Stimulated activated CD4-positive, alpha-beta T cell treated with anti-CD3 and anti-CD28 coated beads, Interleukin-1b, Interleukin-23, amount 100 ng/mL, for 1 hour (primary cell): Measurements from ENCODE around the gene TMEM121B.
"Not testable (repeated sequence)": the region's sequence is repeated elsewhere in the genome, so short reads cannot be mapped to it uniquely, and the experiment has no call there.

Experiments used
- DNase-seq, 2 donors: peaks; one replicate each; pipeline ENCODE4 v3.0.0-alpha.2; 2020; ENCODE audit warnings: low read depth in 2 of 2

TMEM121B gene

GRCh38 chr22:17121233-17122195 lies at the start of gene TMEM121B:
Gene TMEM121B (minus strand): TSS chr22:17121360. CDS start chr22:17121127, 233 bp downstream.
- DNase-seq, result no peak

DNA sequence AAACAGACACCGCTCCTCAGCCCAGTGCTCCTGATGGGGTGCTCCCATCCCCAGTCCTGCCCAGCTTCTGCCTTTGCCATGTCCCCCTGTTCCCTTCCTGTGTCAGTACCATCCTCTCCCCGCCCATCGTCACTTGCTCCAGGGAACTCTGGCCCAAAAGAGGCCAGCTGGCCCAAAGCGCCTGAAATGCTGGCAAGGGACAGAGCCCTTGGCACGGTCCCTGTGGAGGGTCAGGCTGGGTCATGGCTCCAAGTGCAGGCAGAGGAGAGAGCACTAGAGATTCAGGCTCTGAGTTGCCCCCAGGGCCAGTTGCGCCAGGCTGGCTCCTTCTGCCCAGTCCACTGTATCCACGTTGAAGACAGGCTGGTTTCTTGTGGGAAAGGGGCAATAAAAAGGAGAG lies 46.3 kb upstream of the TMEM121B start:
- no peak for DNase-seq

DNA sequence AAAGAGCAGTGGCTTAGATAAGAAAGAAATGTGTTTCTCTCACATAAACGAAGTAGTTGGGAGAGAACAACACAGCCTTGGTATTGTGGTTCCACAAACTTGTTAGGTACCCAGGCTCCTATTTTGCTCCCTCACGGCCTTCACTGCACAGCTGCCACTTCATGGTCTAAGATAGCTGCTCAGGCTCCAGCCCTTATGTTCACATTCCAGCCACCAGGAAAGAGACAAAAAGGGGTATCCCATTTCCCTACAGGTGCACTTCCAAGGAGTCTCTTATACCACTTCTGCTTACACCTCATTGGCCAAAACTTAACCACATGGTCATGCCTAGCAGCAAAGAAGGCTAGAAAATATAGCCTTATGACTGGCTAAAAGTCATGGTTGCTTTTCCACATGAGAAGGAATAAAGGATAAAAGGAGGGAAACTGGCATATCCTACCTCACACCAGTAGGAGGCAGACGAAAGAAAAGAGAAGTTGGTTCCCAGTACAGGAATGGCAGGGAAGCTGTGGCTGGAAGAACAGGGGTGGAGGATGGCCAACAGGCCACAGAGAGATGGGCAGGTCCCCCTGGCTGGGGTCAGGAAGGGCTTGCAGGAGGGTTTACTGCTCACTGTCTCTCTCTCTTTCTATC lies 43.3 kb upstream of the TMEM121B start:
- DNase-seq, result no peak

GRCh38 chr22:17162731-17163130 lies 41.6 kb upstream of the TMEM121B start:
- DNase-seq, result no peak

GRCh38 chr22:17161991-17162390 lies 40.8 kb upstream of the TMEM121B start:
- no peak for DNase-seq

DNA sequence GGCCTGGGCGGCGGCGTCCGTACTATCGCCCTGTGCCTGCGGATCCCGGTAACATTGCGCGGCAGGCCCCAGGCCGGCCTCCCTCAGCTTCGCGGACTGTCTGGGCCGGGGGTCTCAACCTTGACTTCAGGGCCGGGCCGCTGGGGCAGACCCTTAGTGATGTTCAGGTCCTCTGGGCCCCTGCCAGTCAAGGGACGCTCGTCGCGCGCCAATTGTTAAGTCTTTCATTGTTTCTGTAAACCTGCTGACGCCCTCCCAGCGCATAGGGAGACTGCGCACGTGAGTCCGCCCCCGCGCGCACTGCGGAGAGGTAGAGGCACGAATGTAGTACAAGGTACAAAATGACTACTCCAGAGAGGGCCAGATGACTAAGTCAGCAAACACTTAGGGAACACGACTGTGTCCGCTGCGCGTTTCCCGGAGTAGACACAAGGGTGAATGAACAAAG lies 38.4 kb upstream of the TMEM121B start:
- peak in 1 of 2 donors; percentile 43 for DNase-seq

- peak; percentile 77 to 79 for DNase-seq
Measured at GRCh38 chr22:17158568-17159503, 37.7 kb upstream of the TMEM121B start, which contains the start of gene HDHD5. Gene HDHD5 (minus strand): TSS chr22:17159277. CDS start chr22:17159251, 26 bp downstream.

GRCh38 chr22:17158176-17158567 lies 37.0 kb upstream of the TMEM121B start:
- DNase-seq, result no peak

DNA sequence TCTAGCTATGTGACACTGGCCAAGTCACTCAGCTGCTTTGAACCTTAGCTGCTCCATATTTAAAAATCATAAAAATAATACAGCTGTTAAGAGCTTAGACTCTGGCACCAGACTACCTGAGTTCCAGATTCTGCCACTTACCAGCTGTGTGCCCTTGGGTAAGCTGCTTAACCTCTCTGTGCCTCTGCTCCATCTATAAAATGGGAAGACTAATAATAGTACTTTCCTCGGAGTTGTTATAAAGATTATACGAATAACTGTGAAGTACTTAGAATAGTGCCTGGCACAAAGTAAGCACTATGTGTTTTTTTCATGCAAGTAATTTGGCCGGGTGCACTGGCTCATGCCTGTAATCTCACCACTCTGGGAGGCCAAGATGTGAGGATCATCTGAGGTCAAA lies 36.6 kb upstream of the TMEM121B start:
- no peak for DNase-seq

GRCh38 chr22:17155941-17156340 lies 34.8 kb upstream of the TMEM121B start:
- DNase-seq, result no peak

DNA sequence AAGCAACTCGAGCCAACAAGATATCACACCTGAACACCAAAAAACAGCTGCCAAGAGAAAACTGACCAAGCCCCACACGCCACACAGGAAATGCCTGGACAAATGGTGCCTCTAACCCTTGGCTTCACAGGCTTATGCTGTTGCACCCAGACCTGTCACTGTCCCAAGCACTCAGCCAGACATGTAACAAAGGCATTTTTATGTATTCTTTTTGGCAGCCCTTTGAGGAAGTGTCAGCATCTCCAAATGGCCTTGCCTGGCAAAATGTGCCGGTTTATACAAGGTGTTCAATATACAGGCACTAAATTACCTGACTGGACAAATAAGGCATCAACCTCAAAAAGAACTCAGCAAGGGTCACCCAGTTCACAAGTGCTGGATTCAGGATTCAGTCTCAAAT lies 31.8 kb upstream of the TMEM121B start:
- DNase-seq, result no peak

GRCh38 chr22:17152340-17152739 lies 31.2 kb upstream of the TMEM121B start:
- no peak for DNase-seq

- DNase-seq, result no peak
Measured at GRCh38 chr22:17149076-17149815, 28.1 kb upstream of the TMEM121B start.

- not testable (repeated sequence) for DNase-seq
Measured at GRCh38 chr22:17147458-17147857, 26.3 kb upstream of the TMEM121B start.

DNA sequence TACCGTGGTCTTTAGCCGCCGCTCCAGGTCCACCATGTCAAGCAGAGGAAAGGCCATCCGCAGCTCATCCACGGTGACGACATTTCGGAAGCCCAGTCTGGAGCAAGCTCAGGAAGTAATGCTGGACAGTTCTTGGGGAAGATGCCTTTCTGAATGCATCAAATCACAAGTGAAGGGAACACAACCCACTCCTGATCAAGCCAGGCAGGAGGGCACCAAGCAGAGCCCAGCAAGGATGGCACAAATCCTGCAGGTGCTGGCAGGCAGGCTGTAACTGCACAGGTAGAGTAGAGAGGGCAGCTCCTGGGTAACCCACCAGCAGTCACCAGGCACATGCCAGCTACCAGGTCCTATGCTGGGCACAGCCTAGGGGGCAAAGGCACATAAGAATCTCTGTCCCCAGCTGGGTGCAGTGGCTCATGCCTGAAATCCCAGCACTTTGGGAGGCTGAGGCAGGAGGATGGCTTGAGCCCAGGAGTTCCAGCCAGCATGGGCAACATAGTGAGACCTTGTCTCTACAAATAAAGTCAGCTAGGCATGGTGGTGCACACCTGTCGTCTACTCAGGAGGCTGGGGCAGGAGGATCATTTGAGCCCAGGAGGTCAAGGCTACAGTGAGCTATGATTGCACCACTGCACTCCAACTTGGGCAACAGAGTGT lies 24.0 kb upstream of the TMEM121B start:
- no peak for DNase-seq

DNA sequence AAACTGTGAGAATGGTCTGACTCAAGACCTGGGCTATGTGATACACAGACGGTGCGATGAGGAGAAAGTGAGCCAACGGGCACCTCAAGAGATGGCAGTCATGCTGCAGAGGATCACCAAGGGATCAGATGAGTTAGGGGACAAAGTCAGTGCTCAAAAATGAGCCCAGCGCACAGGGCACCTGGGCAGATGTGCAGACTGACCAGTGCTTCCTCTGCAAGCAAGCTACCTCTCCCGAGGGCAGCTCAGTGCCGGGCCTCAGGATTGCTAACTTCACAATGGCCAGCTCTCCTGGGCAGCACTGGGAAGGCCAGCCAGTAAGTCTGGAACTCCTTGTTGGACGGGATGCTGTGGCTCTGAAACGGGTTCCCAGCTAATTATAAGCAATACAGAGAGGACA lies 22.7 kb upstream of the TMEM121B start:
- no peak for DNase-seq

- DNase-seq, result no peak
Measured at GRCh38 chr22:17143101-17143500, 21.9 kb upstream of the TMEM121B start.

DNA sequence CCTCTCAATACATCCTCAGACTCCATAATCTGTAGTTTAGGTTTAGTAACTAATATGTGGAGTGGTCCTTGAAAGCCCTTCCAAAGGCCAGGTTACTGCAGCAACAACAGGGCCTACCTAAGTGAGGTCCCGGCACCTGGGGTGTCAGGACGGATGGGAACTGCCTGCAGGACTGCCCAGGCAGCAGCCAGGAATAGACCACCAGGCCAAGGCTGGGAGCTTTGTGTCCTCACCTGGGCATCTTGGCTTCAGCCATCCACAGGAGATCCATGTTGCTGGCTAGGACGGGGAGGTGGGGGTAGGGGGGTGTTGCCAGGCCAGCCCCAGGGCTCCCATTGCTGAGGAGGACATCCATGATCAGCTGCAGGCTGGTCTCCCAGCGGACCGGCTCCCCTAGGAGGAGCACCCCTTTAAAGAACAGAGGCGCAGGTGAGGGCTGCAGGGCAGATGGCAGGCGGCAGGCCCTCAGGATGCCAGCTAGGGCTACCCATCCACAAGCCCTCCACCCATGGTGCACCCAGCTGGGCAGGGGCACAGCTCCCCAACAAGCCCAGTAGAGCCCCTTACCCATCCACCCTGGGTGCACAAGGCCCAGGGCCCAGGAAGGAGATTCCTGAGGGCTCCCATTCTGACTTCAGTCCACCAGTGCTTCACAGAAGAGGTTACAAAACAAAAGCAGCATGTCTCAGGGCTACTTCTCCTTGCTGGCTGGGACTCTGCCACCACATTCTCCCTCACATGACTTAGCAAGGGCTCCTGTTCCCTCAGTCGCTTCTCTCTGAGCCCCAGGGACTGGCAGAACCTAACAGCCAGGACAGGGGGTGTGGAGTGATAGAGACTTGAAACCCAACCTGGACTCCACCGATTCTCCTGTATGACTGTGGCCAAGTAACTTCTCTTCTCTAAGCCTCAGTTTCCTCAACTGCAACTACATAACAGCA lies 19.9 kb upstream of the TMEM121B start:
- DNase-seq, result no peak

GRCh38 chr22:17140022-17140421 lies 18.9 kb upstream of the TMEM121B start:
- no peak for DNase-seq
